Nephron (organoid): Measurements from ENCODE around the gene KCTD7.
"Not testable (repeated sequence)": the region's sequence is repeated elsewhere in the genome, so short reads cannot be mapped to it uniquely, and the experiment has no call there.

Source experiments
- H3K27ac Mint-ChIP-seq, 3 experiments: 2 replicates each; pipeline ENCODE4 v1.8.0; 2020; ENCODE audit warnings: mixed read lengths in 3 of 3, mild to moderate bottlenecking in 2 of 3, moderate library complexity in 1 of 3
- H3K27me3 Mint-ChIP-seq: 2 replicates; pipeline ENCODE4 v1.8.0; 2021; ENCODE audit warnings: low read depth, mild to moderate bottlenecking, moderate library complexity, mixed read lengths
- H3K36me3 Mint-ChIP-seq: 2 replicates; pipeline ENCODE4 v1.8.0; 2020; ENCODE audit warnings: low read depth, mixed read lengths
- H3K4me1 Mint-ChIP-seq: 2 replicates; pipeline ENCODE4 v1.8.0; 2020; ENCODE audit warnings: mixed read lengths
- H3K4me3 Mint-ChIP-seq, 3 experiments: 2 replicates each; pipeline ENCODE4 v1.8.0; 2020; ENCODE audit warnings: mild to moderate bottlenecking in 3 of 3, mixed read lengths in 3 of 3, moderate library complexity in 2 of 3
- H3K9me3 Mint-ChIP-seq: 2 replicates; pipeline ENCODE4 v1.8.0; 2020; ENCODE audit warnings: mixed read lengths
- CTCF ChIP-seq, 3 experiments: fragments of 200-600 bp; sonication (generic); IDR thresholded peaks; one replicate each; pipeline ENCODE4 v1.5.0; 2021; ENCODE audit warnings: antibody characterized with exemption in 3 of 3; ENCODE audit not compliant: unreplicated experiment in 3 of 3

Gene KCTD7

GRCh38 chr7:66642932-66643331, 14.3 kb downstream of the KCTD7 start:
- Mint-ChIP-seq H3K27ac (no peak overlapping the region), H3K27me3 (no peaks in the 10 kb centered on the region), H3K36me3 (peaks cover 47% of the 10 kb centered on the region), H3K9me3 (no peaks in the 10 kb centered on the region), H3K4me1 (no peaks in the 10 kb centered on the region), H3K4me3 (no peak overlapping the region)
- no peak for TF ChIP-seq CTCF (IDR thresholded peaks at IDR 0.05; ENCODE audit: unreplicated experiment in 3 of 3)

GRCh38 chr7:66643395-66643794, 14.7 kb downstream of the KCTD7 start:
- H3K27ac Mint-ChIP-seq, result no peak overlapping the region
- no peak overlapping the region for H3K4me3 Mint-ChIP-seq
- no peak for TF ChIP-seq CTCF (IDR thresholded peaks at IDR 0.05; ENCODE audit: unreplicated experiment in 3 of 3)
- no peaks in the 10 kb centered on the region for H3K27me3 Mint-ChIP-seq
- H3K36me3 Mint-ChIP-seq, result peaks cover 43% of the 10 kb centered on the region
- H3K9me3 Mint-ChIP-seq, result no peaks in the 10 kb centered on the region
- H3K4me1 Mint-ChIP-seq, result no peaks in the 10 kb centered on the region

- not testable (repeated sequence) for H3K9me3 Mint-ChIP-seq, H3K4me1 Mint-ChIP-seq, H3K27me3 Mint-ChIP-seq
- Mint-ChIP-seq H3K27ac (peak overlapping the region in 1 of 3 experiments; percentile 44), H3K36me3 (peaks cover 12% of the 10 kb centered on the region), H3K4me3 (peak overlapping the region; percentile 32 to 63 (median 41))
These were observed 22.3 kb downstream of the KCTD7 start for GRCh38 chr7:66651026-66651425.

- Mint-ChIP-seq H3K27ac (peak overlapping the region; percentile 96 to 100 (median 99)), H3K4me3 (peak overlapping the region; percentile 97 to 99 (median 99)), H3K36me3 (peaks cover 15% of the 10 kb centered on the region)
- H3K9me3 Mint-ChIP-seq, H3K4me1 Mint-ChIP-seq, H3K27me3 Mint-ChIP-seq: not testable (repeated sequence)
- peak in 1 of 3 experiments; percentile 12 for TF ChIP-seq CTCF (IDR thresholded peaks at IDR 0.05; ENCODE audit: unreplicated experiment in 3 of 3)
These were observed 25.1 kb downstream of the KCTD7 start for GRCh38 chr7:66653719-66654274.

GRCh38 chr7:66654275-66655112, 25.8 kb downstream of the KCTD7 start:
- peaks cover 6% of the 10 kb centered on the region for H3K4me1 Mint-ChIP-seq
- H3K4me3 Mint-ChIP-seq, result peak overlapping the region; percentile 97 to 99 (median 99)
- TF ChIP-seq CTCF (IDR thresholded peaks at IDR 0.05; ENCODE audit: unreplicated experiment in 3 of 3), result no peak
- no peaks in the 10 kb centered on the region for H3K9me3 Mint-ChIP-seq
- peaks cover 15% of the 10 kb centered on the region for H3K36me3 Mint-ChIP-seq
- peak overlapping the region; percentile 96 to 100 (median 99) for H3K27ac Mint-ChIP-seq
- no peaks in the 10 kb centered on the region for H3K27me3 Mint-ChIP-seq

GRCh38 chr7:66655113-66655806, 26.6 kb downstream of the KCTD7 start:
- Mint-ChIP-seq H3K36me3 (peaks cover 16% of the 10 kb centered on the region), H3K27ac (peak overlapping the region; percentile 96 to 100 (median 99)), H3K4me3 (peak overlapping the region; percentile 97 to 99 (median 99))
- not testable (repeated sequence) for H3K27me3 Mint-ChIP-seq, H3K4me1 Mint-ChIP-seq, H3K9me3 Mint-ChIP-seq

GRCh38 chr7:66655826-66656485, 27.3 kb downstream of the KCTD7 start:
- Mint-ChIP-seq H3K36me3 (peaks cover 19% of the 10 kb centered on the region), H3K4me3 (peak overlapping the region; percentile 78 to 99 (median 97)), H3K27ac (peak overlapping the region in 2 of 3 experiments; percentile 99 to 100)
- not testable (repeated sequence) for H3K4me1 Mint-ChIP-seq, H3K27me3 Mint-ChIP-seq, H3K9me3 Mint-ChIP-seq
